ENCODE measurements around the gene CIITA.

Gene CIITA

GRCh38 chr16:10931134-10931533 lies 54.1 kb downstream of the CIITA start:
- H3K79me2 ChIP-seq (ENCODE audit: control insufficient read depth, low read length) = peaks cover 6% of the 10 kb centered on the region; the same call in 1 of the 2 replicates
- no peaks in the 10 kb centered on the region for H3K9me2 ChIP-seq (replicated peaks; ENCODE audit: control insufficient read depth, low read length)
- H3F3A ChIP-seq (ENCODE audit: control insufficient read depth, insufficient read depth) = peaks cover 2% of the 10 kb centered on the region; the same call in 1 of the 2 replicates
- no peaks in the 10 kb centered on the region for H3K4me1 ChIP-seq (ENCODE audit: control insufficient read depth, low read length)
- H3K27ac ChIP-seq (ENCODE audit: low read depth, low read length) = no peak overlapping the region
- H3K36me3 ChIP-seq (ENCODE audit: control insufficient read depth, low read length) = peaks cover 6% of the 10 kb centered on the region
- no peak for TF ChIP-seq EZH2phosphoT487 (IDR thresholded peaks at IDR 0.05; ENCODE audit: borderline replicate concordance, low read length)
- no peak for TF ChIP-seq CTCF (IDR thresholded peaks at IDR 0.05; ENCODE audit: low read depth, low read length, poor library complexity, severe bottlenecking)
- no peaks in the 10 kb centered on the region for H4K20me1 ChIP-seq (ENCODE audit: control insufficient read depth, insufficient read depth, low read depth, low read length)
- no peak overlapping the region for H3K4me2 ChIP-seq (ENCODE audit: low read length)
- no peak overlapping the region for H3K4me3 ChIP-seq (ENCODE audit: low read length)
- H3K9me3 ChIP-seq (ENCODE audit: control insufficient read depth, insufficient read depth, low read length) = no peaks in the 10 kb centered on the region
- no peaks in the 10 kb centered on the region for H3K27me3 ChIP-seq (ENCODE audit: control insufficient read depth, low read length)

- Histone ChIP-seq H3K4me2 (ENCODE audit: low read length) (no peak overlapping the region), H3K4me3 (ENCODE audit: low read length) (no peak overlapping the region), H3K36me3 (ENCODE audit: control insufficient read depth, low read length) (peaks cover 10% of the 10 kb centered on the region; the same call in 1 of the 2 replicates), H3K4me1 (ENCODE audit: control insufficient read depth, low read length) (peaks cover 6% of the 10 kb centered on the region), H3K9me3 (ENCODE audit: control insufficient read depth, insufficient read depth, low read length) (no peaks in the 10 kb centered on the region), H4K20me1 (ENCODE audit: control insufficient read depth, insufficient read depth, low read depth, low read length) (no peaks in the 10 kb centered on the region), H3K27ac (ENCODE audit: low read depth, low read length) (no peak overlapping the region), H3K79me2 (ENCODE audit: control insufficient read depth, low read length) (peaks cover 6% of the 10 kb centered on the region; the same call in 1 of the 2 replicates), H3K9me2 (replicated peaks; ENCODE audit: control insufficient read depth, low read length) (no peaks in the 10 kb centered on the region), H3K27me3 (ENCODE audit: control insufficient read depth, low read length) (no peaks in the 10 kb centered on the region), H3F3A (ENCODE audit: control insufficient read depth, insufficient read depth) (no peaks in the 10 kb centered on the region; the same call in 1 of the 2 replicates)
- TF ChIP-seq EZH2phosphoT487 (IDR thresholded peaks at IDR 0.05; ENCODE audit: borderline replicate concordance, low read length) = no peak
Observed at GRCh38 chr16:10931977-10932632, 55.1 kb downstream of the CIITA start.

DNA sequence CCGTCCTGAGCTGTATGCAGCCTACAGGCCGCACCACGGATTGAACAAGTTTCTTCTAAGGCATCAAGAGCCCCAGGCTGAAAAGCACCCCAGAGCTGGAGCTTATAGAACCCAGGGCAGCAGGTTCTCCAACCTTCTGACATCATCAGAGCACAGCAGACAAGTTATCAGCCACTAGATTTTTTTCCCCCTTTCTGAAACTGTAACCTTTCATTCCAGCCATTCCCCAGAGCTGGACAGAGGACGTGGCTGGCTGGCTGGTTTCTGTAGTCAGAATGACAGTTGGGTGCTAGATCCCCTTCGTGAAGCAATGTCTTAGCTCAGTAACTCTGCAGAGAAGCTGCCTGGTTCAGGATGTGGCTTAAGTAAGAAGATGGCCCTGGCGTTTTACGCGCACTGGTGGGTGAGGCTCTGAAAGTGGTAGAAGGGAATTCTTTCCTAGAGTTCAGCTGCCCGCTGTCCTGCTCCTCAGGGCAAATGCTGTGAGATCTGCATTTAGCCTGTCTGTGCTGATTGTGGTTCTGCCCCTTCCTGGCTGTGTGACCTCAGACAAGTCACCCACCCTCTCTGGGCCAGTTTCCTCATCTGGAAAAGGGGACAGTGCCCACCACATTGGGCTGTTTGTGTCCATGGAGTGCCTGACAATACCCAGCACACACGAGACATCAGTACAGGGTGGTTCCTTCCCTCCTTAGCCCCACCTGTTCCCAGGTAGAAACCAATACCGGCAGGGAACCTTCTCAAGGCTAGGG lies 56.1 kb downstream of the CIITA start:
- no peaks in the 10 kb centered on the region for H3K27me3 ChIP-seq (ENCODE audit: control insufficient read depth, low read length)
- H3K36me3 ChIP-seq (ENCODE audit: control insufficient read depth, low read length) = peaks cover 11% of the 10 kb centered on the region; the same call in 1 of the 2 replicates
- no peaks in the 10 kb centered on the region for H4K20me1 ChIP-seq (ENCODE audit: control insufficient read depth, insufficient read depth, low read depth, low read length)

More for the DNA sequence above, 56.1 kb downstream of the CIITA start:
- Histone ChIP-seq H3K9me2 (replicated peaks; ENCODE audit: control insufficient read depth, low read length) (no peaks in the 10 kb centered on the region), H3K79me2 (ENCODE audit: control insufficient read depth, low read length) (peaks cover 10% of the 10 kb centered on the region), H3F3A (ENCODE audit: control insufficient read depth, insufficient read depth) (no peaks in the 10 kb centered on the region; the same call in 1 of the 2 replicates), H3K4me2 (ENCODE audit: low read length) (no peak overlapping the region), H3K27ac (ENCODE audit: low read depth, low read length) (no peak overlapping the region), H3K4me1 (ENCODE audit: control insufficient read depth, low read length) (peaks cover 16% of the 10 kb centered on the region), H3K9me3 (ENCODE audit: control insufficient read depth, insufficient read depth, low read length) (no peaks in the 10 kb centered on the region), H3K4me3 (ENCODE audit: low read length) (no peak overlapping the region)
- TF ChIP-seq EZH2phosphoT487 (IDR thresholded peaks at IDR 0.05; ENCODE audit: borderline replicate concordance, low read length) (no peak), CTCF (IDR thresholded peaks at IDR 0.05; ENCODE audit: low read depth, low read length, poor library complexity, severe bottlenecking) (no peak)

Data from DOHH2 (cell line).